Amygdala (tissue), 56 donors: ENCODE results near the gene AEBP2.
"Not testable (repeated sequence)": the region's sequence is repeated elsewhere in the genome, so short reads cannot be mapped to it uniquely, and the experiment has no call there.

Experiments used
- DNase-seq, 56 donors: peaks; one replicate each; lab custom pipeline; 2025; lab: John Stamatoyannopoulos, UW

The AEBP2 gene

GRCh38 chr12:19453961-19454360, 14.7 kb downstream of the AEBP2 start:
- no peak for DNase-seq

- DNase-seq, result no peak
Observed at GRCh38 chr12:19454837-19455236, 15.5 kb downstream of the AEBP2 start.

- no peak for DNase-seq
Observed at GRCh38 chr12:19456176-19456575, 16.9 kb downstream of the AEBP2 start.

GRCh38 chr12:19457561-19457960, 18.3 kb downstream of the AEBP2 start:
- no peak for DNase-seq

- DNase-seq, result no peak
Observed at GRCh38 chr12:19458733-19459132, 19.4 kb downstream of the AEBP2 start.

- no peak for DNase-seq
Observed at GRCh38 chr12:19461999-19462398, 22.7 kb downstream of the AEBP2 start.

DNA sequence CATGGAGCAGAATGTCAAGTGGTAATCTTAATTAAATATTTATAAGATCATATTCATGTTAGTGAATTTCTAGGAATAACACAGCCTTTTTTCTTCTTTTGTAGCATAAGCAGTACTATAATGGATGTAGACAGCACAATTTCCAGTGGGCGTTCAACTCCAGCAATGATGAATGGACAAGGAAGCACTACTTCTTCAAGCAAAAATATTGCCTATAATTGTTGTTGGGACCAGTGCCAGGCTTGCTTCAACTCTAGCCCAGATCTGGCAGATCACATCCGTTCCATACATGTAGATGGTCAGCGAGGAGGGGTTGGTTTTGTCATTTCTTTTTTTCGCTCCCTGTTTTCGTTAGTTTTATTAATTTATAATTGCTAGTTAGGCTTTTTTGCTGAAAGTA, 23.1 kb downstream of the AEBP2 start:
- peak in 1 of 56 donors; percentile 40 for DNase-seq

GRCh38 chr12:19464192-19464580, 24.9 kb downstream of the AEBP2 start:
- DNase-seq, result no peak

DNA sequence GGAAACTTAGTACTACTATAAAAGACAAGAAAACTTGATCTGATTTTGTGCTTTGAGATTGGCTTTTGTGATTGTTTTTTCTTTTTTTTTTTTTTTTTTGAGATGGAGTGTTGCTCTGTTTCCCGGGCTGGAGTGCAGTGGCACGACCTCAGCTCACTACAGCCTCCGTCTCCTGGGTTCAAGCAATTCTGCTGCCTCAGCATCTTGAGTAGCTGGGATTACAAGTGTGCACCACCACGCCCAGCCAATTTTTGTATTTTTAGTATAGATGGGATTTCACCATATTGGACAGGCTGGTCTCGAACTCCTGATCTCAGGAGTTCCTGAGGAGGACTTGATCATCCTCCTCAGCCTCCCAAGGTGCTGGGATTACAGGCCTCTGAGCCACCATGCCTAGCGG, 26.4 kb downstream of the AEBP2 start:
- no peak for DNase-seq

DNA sequence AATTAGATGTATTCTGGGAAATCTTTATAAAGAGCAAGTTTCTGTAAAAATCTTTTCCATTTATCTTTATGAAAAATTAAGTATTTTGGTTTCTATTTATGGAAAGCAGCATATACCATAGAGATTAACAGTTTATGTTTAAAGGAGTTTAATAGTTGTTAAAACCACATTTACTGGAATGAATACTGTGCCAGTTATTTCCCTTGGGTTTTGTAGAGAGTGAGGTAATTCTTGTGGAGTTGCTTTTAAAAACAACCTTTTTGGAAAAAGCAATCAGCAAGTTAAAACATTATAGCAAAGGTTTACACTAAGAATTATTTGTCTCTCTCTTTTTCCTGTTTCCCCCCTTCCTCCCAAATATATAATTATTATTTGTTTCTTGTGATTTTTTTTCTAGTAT, 34.9 kb downstream of the AEBP2 start:
- DNase-seq, result no peak

- not testable (repeated sequence) for DNase-seq
Observed at GRCh38 chr12:19475884-19476505, 36.7 kb downstream of the AEBP2 start.

GRCh38 chr12:19477071-19477470, 37.8 kb downstream of the AEBP2 start:
- DNase-seq, result no peak

- no peak for DNase-seq
Observed at GRCh38 chr12:19480459-19480858, 41.2 kb downstream of the AEBP2 start.

- no peak for DNase-seq
Observed at GRCh38 chr12:19482036-19482435, 42.7 kb downstream of the AEBP2 start.

GRCh38 chr12:19482551-19483109, 43.3 kb downstream of the AEBP2 start:
- peak in 1 of 56 donors; percentile 3 for DNase-seq

- DNase-seq, result no peak
Observed at GRCh38 chr12:19483727-19484126, 44.4 kb downstream of the AEBP2 start.

- DNase-seq, result no peak
Observed at GRCh38 chr12:19484738-19485137, 45.4 kb downstream of the AEBP2 start.

DNA sequence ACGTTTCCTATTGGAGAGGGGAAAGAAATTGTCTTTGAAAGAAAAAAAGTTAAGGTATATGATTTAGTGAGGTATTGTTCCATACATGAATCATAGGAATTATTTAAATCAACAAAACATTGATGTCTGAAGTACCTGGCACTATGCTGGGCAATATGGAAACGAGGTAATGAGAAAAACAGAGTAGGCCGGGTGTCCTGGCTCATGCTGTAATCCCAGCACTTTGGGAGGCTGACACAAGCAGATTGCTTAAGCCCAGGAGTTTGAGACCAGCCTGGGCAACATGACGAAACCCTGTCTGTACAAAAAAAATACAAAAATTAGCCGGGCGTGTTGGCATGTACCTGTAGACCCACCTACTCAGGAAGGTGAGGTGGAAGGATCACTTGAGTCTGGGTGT, 45.9 kb downstream of the AEBP2 start:
- no peak for DNase-seq

DNA sequence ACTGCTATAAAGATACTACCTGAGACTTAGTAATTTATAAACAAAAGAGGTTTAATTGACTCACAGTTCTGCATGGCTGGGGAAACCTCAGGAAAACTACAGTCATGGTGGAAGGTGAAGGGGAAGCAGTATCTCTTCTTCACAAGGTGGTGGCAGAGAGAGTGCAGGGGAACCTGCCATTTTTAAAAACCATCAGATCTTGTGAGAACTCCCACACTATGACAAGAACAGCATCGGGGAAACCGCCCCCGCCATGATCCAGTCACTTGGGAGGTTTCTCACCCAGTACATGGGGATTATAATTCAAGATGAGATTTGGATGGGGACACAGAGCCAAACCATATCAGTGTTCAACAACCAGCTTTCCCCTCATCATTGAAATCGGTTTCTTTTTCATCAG, 49.9 kb downstream of the AEBP2 start:
- no peak for DNase-seq

DNA sequence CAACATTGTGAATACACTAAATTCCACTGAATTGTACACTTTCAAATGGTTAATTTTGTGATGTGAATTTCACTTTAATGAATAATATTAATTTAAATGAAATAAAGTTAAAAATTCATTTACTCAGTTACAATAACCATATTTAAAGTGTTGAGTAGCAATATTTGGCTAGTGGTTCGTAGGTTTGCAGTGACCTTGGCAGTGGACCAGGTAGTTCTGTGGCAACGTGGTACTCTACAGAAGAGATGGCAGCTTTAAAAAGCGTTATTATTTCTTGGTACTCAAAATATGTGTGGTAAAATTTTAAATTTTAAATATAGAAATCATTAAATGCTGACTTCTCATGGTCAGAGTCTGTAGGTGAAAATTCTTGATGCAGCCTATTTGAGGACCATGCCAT, 51.6 kb downstream of the AEBP2 start:
- no peak for DNase-seq

GRCh38 chr12:19491863-19492262, 52.6 kb downstream of the AEBP2 start:
- no peak for DNase-seq

- no peak for DNase-seq
Observed at GRCh38 chr12:19496219-19496878, 57.1 kb downstream of the AEBP2 start.
